HG03039 (cell line): ENCODE results near the gene NPLOC4.
"Not testable (repeated sequence)": the region's sequence is repeated elsewhere in the genome, so short reads cannot be mapped to it uniquely, and the experiment has no call there.

Source experiments
- ATAC-seq: cut with Tn5 transposase; IDR thresholded peaks from one replicate; pipeline ENCODE4 v1.9.1; 2021; ENCODE audit warnings: mild to moderate bottlenecking, moderate library complexity; ENCODE audit not compliant: unreplicated experiment

The NPLOC4 gene

GRCh38 chr17:81635973-81636504, 873 bp downstream of the NPLOC4 start:
- ATAC-seq: no peak

DNA sequence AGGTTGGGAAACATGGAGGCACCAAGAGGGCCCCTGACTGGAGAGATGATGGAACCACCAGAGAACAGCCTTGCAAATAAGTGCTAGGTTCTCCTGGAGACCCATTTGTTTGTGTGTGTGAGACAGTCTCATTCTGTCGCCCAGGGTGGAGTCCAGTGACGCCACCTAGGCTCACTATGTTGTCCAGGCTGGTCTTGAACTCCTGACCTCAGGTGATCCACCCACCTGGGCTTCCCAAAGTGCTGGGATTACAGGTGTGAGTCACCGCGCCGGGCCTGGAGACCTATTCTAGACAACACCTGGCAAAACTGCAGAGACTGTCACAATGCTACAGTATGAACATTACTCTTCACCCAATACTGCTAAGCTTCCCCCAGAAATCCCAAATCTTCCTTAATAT, 1.5 kb downstream of the NPLOC4 start:
- ATAC-seq: no peak

DNA sequence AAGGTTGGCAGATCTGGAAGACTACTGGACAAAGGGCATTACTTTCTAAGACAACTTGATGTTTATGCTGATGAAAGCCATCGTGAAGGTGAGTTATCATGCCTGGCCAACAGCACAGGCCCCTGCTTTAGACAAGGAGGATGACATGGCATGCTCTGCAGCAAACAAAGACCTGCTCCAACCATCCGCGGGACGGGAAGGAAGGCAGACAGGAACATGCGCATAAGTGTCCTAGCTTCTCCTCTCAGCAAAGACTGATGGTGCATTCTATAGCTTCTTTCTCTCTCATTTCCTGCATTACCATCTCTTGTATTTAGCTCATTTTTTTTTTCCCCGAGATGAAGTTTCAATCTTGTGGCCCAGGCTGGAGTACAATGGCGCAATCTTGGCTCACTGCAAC, 5.4 kb downstream of the NPLOC4 start:
- no peak for ATAC-seq

DNA sequence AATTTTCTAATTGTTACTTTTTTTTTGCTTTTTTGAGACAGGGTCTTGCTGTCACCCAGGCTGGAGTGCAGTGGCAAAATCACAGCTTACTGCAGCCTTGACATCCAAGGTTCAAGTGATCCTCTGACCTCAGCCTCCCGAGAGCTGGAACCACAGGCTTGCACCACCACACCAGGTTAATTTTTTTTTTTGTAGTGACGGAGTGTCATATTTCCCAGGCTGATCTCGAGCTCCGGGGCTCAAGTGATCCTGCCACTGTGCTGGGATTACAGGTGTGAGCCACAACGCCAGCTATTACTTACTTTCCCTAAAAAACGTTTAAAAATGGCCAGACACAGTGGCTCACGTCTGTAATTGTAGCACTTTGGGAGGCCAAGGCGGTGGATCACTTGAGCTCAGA, 6.6 kb downstream of the NPLOC4 start:
- ATAC-seq: no peak

DNA sequence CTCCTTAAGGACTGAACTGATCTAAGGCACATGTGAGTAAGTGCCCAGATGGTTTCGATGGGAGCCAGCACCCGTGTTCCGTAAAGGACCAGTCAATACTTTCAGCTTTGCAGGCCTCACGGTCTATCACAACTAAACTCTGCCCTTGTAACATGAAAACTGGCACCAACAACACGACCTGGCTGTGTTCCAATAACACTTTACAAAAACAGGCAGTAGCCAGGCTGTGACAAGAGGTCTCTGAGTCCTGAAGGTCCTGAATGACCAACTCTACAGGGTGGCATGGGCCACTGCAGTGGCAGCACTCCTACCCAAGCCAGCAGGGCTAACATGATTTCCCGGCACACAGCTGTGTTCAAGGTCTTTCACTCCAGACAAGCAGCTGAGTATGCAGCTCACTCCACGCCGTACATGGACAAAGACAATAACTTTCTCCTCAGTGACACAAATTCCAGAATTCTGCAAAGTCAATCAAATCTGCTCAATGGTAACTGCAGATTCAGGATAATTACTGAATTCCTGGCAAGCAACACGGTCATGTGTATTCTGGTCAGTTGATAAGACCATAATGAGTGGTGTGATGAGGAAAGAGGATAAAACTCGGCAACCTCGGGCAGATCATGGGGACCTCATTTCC, 15.3 kb downstream of the NPLOC4 start:
- ATAC-seq: no peak

DNA sequence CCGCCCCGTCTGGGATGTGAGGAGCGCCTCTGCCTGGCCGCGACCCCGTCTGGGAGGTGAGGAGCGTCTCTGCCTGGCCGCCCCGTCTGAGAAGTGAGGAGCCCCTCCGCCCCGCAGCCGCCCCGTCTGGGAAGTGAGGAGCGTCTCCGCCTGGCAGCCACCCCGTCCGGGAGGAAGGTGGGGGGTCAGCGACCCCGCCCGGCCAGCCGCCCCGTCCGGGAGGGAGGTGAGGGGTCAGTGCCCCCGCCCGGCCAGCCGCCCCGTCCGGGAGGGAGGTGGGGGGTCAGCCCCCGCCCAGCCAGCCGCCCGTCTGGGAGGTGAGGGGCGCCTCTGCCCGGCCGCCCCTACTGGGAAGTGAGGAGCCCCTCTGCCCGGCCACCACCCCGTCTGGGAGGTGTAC, 18.6 kb downstream of the NPLOC4 start:
- ATAC-seq: not testable (repeated sequence)

DNA sequence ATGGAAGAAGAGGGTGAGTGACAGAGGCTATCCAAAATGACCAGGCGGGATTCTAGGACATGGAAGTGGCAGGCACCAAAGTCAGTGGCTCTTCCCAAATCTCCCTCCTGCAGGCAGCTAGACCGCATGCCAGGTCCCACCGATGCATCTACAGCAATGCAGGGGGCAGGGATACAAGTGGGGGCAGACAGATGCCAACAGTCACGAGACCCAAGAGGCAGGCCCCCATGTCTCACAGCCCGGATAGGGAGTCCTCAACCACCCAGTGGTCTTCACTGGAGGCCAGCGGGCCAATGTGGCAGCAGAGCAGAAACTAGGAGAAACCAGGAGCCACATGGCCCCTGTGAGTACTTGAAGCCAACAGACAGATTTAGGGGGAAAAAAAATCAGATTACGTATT, 20.0 kb downstream of the NPLOC4 start:
- ATAC-seq: no peak

- ATAC-seq: no peak
Measured at GRCh38 chr17:81615401-81615930, 21.4 kb downstream of the NPLOC4 start.

DNA sequence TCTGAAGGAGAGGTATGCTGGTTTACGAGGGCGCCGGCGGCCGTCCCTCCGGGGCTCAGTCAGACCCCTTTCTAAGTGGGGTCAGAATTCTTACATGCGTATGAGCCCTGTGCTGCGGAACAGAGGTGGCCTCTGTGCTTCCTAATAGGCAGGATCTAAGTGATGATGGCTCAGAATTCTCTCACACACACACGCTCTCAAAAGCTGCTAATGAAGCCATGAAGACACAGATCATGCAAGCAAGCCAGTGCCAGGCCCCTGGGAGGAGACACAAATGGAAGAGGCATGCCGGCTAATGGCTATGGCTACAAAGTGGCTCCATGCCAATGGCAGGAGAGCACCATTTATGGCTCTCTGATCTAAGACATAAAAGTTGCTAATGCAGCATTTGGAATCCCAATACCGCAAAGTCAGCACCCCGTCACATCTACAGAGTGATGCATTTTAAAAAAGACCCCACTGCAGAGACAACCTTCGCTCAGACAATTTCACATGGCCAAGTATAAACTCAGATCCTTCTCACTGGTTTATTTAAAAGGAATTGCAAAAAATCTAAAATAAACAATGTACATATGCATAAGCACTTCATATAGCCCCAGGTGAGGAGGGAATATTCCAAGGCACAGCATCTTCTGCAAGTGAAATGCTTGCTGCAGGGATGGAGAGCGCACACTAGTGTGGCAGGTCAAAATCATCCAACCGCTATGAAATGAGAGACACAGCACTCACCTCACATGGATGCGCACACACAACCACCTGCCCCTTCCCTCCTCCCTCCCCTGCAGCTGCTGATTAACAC, 24.5 kb downstream of the NPLOC4 start:
- ATAC-seq: no peak

GRCh38 chr17:81609541-81610311, 27.2 kb downstream of the NPLOC4 start:
- ATAC-seq: no peak

DNA sequence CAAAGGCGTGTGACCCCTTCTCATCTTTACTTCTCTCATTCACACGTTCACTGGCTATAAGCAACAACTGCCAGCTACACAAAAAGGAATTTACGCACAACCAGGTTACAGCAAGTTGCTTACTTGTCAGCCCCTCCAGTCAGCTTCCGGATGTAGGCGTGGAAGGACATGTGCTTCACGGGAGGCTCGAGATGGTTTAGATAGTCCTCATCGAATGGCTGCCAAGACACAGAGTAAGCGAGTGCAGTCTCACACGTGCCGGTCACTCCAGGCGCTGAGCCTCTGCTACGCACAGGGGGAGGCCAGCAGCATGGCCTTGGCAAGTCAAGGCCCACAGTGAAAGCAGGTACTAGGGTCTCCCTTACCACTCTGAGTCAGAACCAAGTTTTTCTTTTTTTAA, 28.3 kb downstream of the NPLOC4 start:
- ATAC-seq: no peak

DNA sequence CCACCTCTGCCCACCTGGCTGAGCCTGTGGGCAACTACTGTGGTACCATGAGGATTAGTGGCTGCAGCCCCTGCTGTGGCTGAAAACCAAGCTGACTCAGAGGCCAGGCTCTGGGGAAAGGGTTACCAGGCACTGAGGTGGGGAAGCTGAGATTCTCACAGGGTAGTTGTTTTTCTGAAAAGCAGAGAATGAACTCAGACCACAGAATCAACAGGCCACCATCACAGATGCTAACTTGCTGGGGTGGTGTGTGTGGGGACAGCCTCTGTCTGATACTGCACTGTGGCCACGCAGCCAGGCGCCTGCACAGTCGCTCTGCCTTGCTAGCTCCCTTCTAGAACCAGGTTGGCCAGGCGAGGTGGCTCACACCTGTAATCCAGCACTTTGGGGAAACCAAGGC, 28.8 kb downstream of the NPLOC4 start:
- no peak for ATAC-seq

DNA sequence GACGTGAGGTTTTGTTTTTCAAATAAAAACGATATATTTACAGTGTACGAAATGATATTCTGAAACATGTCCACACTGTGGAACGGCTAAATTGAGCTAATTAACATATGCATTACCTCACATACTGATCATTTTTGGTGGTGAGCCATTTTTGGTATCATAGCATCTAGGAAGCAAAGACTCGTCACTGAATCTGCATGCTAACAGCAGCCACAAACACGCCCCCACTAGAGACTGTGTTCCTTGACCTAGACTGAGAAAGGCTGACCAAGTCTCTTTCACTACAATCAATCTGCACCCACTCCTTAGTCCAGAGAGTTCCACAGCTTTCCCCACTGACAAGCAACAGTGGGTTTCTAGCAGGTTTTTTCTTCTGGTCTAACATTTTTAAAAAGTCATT, 29.5 kb downstream of the NPLOC4 start:
- ATAC-seq: no peak

DNA sequence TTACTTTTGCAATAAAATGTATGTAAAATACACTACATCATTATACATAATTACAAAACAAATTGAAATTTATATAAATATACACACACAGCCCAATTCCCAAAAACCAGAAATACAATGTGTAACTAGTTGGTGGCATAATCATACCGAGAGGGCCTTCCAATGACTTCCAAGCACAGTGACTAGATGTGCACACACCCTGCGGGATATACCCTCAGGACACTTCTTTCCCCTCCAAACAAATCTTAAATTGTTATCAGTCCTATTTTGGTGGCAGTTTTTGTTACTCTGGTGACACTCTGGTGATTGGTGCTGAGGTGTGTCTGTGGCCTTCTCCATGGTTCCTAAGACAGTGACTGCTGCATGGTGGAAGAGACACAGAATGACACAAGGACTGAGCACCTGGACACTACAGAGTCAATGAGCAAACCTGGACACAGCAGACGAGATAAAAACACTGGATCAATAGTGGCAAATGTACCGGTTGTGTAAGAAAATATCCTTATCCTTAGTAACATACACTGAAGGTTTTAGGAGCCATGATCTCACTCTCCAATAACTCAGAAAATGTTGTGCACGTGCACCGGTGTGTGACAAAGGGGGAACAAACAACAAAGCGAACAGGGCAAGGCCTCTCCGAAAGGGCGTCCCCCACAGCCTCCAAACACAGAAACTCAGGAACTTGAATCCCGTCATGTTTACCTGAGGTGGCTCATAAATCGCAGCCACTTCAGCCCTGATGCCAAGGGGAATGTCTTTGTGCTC, 32.9 kb downstream of the NPLOC4 start:
- ATAC-seq: no peak

DNA sequence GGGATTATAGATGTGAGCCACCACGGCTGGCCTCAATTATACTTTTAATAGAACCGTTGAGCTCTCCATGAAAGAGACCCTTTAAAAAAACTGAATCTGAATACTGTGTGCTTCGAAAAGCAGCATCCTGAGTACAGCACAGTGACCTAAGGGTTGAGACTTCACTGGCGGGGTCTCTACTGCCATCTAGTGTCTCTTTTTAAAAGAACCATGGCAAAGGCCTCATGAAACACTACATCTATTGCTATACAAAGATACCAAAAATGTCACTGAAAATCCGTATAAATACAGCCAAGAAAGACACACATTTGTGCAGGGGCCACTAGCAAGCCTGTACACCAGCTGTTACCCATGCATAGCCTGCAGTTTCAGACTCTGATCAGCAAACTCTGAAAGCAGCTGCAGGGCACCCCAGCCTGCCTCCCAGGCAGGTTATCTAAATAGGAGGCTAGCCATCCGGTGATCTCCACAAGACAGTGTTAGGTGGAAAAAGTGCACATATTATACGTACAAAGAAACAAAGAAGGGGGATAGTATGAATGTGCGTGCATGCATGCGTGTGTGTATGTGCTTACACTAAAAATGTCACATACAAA, 35.3 kb downstream of the NPLOC4 start:
- ATAC-seq: no peak

DNA sequence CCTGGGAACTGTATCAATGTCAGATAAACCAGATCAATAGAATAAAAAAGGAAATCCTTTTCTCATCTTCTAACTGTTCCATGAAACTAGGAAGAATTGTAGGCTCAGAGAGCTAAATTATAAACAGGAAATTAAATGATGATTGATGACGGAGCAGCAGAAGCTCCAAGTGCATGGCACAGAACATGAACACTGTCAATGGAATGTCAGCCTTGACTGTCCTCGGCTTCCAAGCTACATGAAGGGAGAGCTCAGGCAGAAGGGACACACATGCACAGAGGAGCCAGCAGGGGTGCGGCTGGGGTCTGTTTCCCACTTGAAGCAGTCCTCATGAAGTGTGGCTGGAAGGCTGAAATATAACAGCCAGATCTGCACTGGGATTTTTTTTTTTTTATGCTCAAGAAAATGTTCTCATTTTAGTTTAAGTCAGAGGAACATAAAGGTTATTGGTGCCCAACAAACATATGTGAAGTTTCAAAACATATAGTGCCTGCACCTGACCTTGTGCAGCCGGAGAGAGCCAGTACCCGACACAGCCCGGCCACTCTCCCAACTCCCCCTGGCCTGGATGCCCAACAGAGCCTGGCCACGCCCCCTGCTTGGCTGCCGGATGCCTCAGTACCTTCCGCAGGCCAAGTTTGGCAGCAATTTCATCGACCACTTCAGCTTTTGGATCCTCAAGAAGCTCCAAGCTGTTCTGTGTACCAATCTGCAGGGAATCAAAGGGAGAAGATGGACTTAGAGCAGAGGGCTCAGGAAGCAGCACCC, 37.0 kb downstream of the NPLOC4 start:
- no peak for ATAC-seq

- ATAC-seq: no peak
Measured at GRCh38 chr17:81593105-81593871, 43.6 kb downstream of the NPLOC4 start.

DNA sequence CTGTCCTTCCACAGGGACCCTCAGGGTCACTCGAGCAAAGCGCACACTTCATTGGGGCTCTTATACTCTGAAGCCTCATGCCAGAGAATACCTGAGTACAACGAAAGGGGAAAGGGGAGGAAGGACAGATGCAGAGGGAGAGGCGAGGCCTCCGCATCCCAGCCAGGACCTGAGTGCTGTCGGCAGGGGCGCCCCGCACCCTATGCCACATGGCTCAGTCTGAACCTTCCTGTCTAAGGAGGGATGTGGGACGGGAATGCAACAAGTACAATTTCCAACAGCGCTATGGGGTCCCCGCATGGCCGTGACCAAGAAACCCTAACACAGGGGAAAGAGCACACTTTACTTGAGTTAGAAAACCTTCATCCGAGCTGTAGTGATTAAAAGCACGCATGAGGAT, 44.9 kb downstream of the NPLOC4 start:
- no peak for ATAC-seq

DNA sequence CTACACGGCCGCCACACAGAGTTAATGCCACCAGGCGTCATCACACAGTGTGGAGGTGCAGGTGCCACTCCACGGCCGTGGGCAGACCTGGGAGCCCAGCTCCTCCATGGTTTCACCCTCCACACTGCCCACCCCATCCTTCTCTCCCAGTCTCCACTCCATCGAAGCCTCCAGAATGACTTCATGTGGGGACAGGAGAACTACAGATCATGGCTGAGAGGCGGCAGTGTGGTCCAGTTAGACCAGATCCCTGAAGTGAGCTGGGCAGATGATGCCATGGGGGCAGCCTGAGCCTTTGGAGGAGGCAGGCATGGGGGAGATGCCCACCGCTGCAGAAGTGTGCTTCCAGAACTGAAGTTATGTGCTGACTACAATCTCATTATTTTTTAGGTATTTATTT, 46.8 kb downstream of the NPLOC4 start:
- no peak for ATAC-seq
